ENCODE measurements around the gene RNF169.
A peak's percentile ranks its signal among the peaks of the same experiment; 100 is the strongest.
"Not testable (repeated sequence)": the region's sequence is repeated elsewhere in the genome, so short reads cannot be mapped to it uniquely, and the experiment has no call there.

RNF169 gene

DNA sequence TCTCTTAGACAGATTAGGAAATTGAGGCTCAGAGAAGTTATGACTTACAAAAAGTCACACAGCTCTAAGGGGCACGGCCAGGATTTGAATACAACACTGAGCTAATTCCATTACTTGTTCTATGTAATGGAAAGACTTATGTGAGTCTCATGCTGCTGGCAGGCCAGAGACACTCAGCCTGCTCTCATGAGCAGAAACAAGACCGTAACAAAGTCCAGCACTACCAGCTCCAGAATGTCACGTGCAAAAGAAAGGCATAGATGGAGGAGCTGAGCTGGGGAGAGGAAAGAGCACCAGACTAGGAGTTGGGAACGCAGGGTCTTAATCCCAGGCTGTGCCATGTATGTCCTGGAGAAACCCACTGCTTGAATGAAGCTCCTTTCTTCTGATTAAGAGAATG, 19.3 kb upstream of the RNF169 start:
- no peak for FAIRE-seq

DNA sequence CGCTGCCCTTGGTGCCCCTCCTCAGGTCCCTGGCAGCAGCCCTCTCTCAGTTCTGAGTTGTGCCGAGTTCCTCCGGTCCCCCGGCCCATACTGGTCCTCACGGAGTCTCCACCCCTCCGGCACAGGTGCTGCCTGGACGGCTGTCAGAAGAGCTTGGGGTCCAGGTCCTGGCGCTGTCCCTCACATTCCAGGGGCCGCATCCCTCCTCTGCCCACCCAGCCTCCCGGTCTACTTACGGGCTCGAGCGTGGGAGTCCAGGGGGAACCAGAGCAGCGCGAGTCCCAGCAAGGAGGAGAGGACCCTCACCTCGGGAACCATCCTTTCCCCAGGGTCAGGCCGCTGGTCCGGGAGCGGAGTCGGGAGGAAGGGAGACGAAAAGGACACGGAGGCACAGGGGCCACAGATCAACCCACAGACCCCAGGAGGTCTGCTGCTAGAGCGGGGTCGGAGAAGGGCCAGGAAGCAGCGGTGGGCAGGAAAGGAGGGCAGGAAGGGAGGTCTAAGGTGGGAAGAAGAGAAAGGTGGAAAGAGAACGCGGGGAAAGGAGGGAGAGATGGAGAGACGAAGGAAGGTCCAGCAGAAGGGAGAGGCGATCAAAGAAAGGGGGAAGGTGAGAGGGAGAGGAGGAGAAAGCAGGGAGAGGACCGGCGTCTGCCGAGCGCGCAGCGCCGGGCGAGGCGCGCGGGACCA, 17.9 kb upstream of the RNF169 start:
- no peak for FAIRE-seq

DNA sequence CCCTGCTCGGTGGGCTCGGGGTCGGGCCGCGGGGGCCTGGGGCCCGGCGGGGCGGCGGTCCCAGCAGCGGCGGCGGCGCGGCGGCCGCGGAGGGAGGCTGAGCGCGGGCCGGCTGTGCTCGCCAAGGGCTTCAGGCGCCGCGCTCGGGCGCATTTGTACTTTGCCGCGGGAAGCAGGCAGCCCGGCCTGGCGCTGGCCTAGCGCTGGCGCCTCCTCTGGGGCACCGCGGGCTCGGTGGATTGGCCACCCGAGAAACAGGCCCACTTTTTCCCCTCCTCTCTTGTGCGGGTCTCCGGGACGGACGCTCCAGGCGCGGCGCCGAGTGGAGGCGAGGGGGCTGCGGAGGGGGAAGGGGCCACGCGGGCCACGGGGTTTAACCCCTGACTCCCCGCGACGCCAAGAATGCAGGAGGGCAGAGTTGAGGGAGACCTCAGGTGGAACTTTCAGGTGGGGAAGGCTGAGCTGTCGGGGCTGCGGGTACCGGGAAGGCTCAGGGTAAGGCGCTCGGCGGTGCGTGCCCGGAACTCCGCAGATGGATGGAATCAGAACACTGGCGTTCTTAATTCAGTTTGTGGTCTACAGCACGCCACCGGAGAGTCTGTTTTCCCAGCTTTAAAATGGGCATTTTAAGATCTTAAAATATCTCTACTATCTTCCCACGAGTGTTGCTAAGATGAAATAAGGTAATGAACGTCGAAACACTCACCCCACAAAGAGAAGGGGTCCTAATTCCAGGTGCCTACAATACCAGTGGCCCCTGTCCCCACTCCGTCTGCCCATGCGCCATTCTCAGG, 17.2 kb upstream of the RNF169 start, which contains the start of gene CHRDL2:
TSS of gene CHRDL2 (minus strand) at position 126 of the 794 bp plus-strand sequence. CDS start 538 bp downstream, outside the sequence.
- no peak for FAIRE-seq

DNA sequence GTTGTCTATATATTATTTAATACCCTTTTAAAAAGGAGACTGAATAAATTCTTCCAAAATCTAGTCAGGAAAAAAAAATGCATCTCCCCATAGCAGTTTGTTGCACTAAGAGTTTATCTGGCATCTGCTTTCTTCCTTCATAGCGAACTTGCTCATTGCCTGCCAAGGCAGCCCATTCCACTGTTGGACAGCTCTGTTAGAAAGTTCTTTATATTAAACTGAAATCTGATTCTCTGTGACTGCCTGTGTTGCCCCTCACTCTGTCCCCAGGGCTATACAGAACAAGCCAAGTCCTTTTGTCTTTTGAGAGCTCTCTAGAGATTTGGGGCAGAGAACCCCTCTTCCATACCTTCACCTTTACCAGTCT, 14.1 kb upstream of the RNF169 start:
- no peak for FAIRE-seq

DNA sequence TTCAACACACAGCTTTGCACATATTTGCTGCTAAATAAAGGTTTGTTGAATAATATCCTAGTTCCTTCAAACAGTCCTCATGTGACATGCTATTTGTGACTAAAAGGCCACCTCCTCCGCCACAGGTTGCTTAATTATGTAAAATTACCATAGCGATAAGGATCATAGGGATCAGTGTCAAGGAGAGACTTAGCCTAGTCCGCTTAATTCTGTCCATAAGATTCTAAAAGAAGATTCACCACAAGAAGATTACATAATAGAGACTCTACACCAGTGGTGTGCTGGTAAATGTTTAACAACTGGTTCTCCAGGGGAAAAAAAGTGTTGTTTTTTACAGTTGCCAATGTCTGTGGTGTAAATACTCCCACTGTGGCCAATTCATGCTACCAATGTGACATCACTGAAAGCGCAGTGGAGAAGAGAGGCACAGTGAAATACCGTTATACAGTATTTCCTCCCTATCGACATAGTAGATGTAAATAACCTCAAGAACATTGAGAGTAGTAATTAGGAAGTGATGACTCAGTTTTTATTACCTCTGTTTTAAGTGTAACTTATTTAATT, 13.2 kb upstream of the RNF169 start:
- FAIRE-seq, result no peak

DNA sequence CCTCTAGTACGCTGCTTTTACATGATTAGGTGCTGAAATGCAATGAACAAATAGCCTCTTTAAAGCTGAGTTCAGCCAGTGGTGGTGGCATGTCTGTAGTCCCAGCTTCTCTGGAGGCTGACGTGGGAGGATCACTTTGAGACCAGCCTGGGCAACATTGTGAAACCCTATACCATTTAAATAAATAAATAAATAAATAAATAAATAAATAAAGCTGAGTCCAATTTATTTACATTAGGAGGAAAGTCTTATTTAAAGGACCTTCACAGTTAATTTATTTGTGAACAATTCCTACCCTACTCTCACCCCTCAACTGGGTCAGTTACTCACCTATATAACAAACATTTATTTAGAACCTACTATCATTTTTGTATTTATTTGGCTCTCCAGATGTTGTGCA, 12.6 kb upstream of the RNF169 start:
- no peak for FAIRE-seq

DNA sequence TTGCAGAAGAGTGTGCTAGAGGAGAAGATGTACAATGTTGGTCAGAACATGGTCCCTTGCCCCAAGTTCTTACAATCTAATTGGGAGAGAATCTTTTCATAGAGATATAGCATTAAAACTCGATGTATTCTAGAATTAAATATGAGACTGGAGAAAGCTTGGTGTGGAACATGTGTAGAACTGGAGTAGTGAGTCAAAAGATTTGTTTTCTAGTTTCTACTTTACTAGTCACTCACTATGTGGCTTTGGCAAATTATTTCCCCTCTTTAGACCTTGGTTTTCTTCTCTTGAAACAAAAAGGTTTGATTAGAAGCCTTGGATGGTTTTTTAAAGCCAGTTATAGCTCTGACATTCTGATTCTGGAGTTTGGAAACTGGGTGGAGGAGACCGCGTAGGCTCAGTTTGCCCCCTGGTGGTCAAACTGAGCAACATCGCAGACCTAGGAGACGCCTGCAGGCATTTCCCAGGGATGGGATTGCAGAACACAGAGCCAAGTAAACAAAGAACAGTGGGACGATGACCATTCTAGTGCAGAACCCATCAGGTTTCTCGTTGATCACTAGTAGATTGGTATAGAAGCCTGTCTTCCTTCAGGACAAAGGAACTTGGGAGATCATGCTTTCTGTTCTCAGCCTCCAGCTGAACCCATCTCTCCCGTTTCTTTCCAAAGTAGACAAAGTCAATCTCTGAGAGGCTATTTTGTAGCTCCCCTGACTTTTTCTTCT, 8.9 kb upstream of the RNF169 start:
- peak; percentile 15 for FAIRE-seq

DNA sequence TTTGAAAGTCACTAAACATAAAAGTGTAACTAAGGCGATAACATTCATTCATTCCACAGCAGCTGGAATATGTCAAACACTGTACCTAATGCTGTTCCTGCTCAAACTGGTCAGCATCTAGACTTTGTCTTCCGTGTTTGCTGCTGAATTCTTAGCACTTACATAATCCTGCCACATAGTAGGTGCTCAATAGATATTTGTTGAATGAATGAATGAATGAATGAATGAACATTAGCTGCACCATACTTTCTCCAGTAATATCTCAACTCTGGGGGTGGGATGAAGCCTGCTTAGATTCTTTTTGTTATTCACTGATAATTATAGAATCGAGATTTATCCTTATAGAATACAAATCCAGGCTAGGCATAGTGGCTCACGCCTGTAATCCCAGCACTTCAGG, 6.6 kb upstream of the RNF169 start:
- no peak for FAIRE-seq

DNA sequence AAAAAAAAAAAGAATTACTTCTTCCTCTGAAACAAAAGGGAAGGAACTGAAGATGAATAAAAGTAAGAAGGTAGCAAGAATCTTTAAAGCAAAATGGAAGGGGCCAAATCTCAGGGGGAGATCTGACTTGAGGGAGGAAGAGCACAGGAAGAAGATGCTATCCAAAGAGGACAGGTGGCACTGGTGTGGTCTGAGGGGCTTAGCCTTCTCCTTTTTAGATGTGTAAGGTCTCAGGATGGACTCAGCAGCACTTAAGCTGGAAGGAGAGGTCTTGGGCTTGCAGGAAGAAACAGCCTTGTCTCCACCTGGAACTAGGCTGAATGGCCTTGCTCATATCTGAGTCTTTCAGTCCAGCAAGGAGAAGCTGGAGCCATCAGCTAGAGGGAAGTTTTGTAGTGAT, 5.0 kb upstream of the RNF169 start:
- no peak for FAIRE-seq

DNA sequence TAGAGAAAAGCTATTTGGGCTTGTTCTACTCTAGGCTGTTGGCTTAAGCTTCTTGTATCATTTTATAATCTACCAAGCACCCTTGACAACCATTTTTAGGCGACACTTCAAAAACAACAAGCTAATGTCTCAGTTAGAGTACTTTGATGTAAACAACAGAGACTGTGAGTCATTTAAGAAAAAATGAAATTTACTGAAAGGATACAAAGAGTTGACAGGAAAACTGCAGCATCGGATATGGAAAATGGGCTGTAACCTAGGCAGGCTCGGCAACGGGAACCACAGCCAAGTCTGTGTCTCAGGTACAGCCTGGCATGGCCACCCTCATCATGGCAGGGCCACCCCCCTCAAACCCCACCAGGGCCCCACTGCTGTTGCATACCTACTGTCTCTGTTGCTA, 4.4 kb upstream of the RNF169 start:
- no peak for FAIRE-seq

DNA sequence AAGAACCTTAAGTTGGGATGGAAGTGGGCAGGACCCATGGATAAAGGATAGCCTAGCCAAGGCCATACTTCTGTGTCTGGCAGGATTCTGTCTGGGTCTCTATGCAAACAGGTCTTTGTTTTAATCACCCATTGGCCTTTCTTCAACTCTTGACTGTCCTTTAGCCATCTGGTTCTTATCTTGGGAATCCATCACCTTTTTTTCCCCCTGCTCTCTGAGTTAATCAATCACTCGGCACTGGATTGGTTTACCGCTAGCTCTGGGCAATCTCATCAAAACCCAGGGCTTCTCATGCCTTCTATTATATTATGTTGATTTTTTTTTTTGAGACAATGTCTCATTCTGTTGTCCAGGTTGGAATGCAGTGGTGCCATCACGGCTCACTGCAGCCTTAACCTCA, 1.8 kb upstream of the RNF169 start:
- no peak for FAIRE-seq

DNA sequence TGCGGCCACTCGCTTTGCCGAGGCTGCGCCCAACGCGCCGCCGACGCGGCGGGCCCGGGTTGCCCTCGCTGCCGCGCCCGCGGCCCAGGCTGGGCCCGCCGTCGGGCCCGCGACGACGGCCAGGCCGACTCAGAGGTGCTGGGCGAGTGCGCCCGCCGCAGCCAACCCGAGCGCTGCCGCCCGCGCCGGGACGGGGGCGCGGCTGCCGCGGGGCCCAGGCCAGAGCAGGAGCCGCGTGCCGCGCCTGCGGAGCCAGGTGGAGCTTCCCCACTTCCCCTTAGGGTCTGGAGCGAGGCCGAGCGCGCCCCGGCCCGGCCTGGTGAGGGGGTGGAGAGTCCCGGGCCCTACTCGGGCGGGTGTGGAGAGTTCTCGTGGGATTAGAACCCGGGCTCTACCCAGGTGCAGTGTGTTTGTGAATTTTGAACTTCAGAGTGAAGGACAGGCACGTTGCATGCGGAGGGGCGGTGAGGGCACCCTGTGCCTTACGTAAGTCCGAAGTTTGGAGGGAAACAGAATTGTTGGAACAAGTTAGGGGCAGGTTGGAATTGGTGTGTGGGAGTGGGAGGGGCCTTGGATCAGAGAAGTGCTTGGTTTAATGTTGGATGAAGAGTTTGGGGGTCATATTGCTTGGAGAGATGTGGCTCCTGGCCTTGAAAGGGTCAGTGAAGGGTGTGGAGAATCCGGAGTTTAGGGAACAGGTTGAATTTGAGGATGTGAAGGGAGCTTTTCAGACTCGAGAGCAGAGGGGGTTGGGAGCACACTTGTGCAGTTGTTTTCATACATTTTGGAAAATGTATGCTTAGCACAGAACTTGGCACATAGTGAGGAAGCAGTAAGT, 697 bp downstream of the RNF169 start:
- no peak for FAIRE-seq

DNA sequence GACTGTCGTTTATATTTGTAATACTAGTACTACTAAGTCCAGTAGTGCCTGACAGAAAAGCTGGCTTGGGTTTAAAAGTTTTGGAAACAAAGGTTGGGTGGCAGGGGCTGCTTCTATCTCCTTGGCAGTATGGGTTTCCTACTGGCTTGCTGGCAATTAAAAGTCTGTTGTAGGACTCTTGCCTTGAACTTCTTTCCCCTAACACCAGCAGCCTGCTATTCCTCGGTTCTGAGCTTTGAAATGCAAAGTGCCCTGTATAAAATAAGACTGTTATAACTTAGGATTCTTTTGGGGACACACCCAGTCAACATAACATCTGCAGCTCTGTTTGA, 1.3 kb downstream of the RNF169 start:
- no peak for FAIRE-seq

DNA sequence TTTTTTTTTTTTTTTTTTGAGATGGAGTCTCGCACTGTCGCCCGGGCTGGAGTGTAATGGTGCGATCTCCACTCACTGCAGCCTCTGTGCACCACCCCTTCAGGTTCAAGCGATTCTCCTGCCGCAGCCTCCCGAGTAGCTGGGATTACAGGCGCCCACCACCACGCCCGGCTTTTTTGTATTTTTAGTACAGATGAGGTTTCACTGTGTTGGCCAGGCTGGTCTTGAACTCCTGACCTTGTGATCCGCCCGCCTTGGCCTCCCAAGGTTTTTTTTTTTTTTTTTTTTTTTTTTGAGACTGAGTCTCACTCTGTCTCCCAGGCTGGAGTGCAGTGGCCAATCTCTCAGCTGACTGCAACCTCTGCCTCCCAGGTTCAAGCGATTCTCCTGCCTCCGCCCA, 1.9 kb downstream of the RNF169 start:
- not testable (repeated sequence) for FAIRE-seq

DNA sequence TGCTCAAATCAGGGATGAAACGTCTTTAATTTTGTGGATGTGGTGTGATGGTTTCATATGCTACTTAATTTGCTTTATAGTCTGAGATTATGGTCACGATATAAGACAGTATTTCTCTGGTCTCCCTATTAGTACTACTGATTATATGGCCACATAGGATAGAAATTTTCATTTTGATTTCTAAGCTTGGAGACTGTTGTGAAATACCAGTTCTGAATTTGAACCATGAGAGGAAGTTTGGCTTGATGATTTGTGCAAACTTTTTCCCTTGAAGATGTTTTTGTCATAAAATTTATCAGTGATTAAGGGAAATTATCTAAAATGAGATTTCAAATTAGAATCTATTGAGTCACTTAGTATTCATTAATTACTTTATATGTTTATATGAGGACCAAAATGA, 2.7 kb downstream of the RNF169 start:
- FAIRE-seq, result no peak

DNA sequence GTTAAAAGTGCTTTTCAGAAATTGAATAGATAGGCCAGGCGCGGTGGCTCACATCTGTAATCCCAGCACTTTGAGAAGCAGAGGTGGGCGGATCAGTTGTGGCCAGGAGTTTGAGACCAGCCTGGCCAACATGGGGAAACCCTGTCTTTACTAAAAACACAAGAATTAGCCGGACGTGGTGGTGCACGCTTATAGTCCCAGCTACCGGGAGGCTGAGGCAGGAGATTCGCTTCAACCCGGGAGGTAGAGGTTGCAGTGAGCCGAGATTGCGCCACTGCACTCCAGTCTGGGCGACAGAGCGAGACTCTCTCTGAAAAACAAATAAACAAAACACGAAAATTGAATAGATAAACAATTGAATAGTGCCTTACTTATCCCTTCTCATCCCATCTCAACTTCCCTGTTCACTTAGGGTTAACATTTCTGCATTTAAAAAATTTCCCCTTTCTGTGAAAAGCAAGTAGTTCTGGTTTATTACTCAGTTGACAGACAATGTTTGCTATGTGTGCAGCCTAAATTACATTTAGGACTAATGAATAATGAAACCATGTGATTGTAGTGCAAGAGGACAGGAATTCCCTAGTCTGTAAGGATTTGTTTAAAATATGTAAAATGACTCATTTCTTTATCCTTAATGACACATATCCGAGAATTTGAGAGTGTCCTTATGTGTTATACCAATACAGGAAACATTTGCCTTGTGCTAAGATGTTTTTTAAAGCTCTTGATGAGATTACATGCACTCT, 6.0 kb downstream of the RNF169 start:
- no peak for FAIRE-seq

DNA sequence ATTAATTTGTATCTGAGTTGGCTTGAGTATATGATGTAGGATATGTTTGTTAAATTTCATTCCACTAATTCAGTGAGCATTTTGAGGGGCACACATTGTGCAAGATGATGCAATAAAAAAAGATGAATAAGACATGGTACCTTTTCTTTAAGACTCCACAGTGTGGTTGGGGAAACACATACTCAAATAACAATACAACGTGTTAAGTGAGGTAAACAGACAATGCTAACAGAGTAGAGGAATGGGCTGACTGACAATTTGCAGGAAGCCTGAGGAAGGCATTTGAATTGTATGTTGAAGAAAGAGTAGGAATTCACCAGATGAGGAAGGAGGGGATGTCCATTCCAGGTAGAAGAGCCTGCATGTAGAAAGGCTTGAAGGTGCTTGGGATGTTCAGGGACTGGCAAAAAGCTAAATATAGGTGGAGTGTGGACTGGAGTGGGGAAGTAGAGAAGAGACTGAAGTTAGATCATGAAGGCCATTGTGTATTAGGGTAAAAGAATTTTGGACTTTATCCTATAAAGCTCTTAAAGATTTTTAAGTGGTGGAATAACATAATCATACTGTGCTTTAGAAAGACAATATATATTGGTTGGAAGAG, 6.8 kb downstream of the RNF169 start:
- no peak for FAIRE-seq

DNA sequence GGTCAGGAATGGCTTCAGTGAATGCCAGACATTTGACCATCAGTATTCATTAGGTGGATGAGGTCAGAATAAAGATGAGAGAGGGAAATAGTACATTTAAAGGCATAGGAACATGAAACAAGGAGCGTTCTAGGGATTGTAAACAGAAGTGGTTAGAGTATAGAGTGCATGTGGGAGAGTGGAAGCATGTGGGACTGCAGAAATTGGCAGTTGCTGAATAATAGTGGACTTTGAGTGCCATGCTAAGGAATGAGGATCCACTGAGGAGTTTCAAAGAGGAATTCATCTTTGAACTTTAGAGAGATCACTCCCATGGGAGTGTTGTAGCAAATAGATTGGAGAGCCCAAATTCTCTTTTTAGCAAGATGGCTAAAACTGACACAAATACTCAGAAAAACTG, 7.9 kb downstream of the RNF169 start:
- FAIRE-seq, result no peak

DNA sequence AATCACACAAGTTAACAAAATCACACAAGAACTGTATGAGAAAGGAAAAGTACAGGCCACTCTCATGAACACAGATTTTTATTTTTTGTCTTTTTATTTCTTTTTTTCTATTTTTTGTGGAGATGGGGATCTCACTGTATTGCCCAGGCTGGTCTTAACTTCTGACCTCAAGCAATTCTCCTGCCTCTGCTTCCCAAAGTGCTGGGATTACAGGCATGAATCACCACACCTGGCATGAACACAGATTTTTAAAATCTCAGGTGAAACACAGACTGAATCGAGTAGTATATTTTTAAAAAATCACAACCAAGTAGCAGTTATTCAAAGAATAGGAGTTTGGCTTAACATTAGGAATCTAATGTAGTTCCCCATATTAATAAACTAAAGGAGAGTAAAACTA, 18.3 kb downstream of the RNF169 start:
- no peak for FAIRE-seq

DNA sequence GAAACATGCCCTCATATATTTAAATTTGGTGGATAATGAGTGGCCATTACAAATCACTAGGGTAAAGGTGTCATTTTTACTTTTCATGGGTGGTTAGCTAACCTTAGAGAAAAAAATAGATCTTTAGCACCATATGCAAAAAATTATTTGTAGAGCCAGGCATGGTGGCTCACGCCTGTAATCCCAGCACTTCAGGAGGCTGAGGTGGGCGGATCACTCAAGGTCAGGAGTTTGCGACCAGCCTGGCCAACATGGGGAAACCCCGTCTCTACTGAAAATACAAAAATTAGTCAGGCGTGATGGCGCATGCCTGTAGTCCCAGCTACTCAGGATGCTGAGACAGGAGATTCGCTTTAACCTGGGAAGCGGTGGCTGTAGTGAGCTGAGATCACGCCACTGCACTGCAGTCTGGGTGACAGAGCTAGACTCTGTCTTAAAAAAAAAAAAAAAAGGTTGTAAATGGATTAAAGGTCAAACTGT, 19.6 kb downstream of the RNF169 start:
- not testable (repeated sequence) for FAIRE-seq

DNA sequence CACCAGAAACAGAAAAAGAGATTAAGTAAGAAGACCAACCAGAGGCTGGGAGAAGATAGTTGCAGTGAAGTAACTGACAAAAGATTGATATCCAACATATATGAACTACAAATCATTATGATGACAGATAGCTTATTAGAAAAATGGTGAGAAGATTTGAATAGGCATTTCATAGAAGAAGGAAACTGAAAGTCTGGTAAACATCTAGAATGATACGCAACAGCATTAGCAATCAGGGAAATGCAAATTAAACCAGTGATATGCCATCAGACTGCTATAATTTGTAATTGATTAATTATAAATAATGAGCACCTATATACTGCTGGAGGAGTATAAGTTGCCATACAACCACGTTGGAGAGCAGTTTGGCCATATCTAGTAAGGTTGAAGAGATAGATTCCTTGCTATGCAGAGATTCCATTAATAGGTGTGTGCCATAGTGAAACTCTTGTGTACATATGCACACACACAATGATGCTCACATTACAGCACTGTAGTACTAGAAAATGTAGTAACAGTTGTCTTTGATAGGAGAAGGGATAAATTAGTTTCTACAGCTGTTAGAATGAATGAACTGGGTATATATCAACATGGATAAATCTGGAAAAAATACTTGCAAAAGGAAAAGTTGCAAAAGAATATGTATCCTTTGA, 20.5 kb downstream of the RNF169 start:
- no peak for FAIRE-seq
